GM23248 (cell line): ENCODE measurements around the gene PRKCA. TPM values are rescaled to one million over a fixed set of nuclear protein-coding genes. Genes with fewer than 3 reads are reported as not detected.
A peak's percentile ranks its signal among the peaks of the same experiment; 100 is the strongest.
"Not testable (repeated sequence)": the region's sequence is repeated elsewhere in the genome, so short reads cannot be mapped to it uniquely, and the experiment has no call there.

Experiments used
- DNase-seq: peaks from one replicate; pipeline ENCODE4 v3.0.0-alpha.2; 2015
- H2AFZ ChIP-seq: fragments of 200-600 bp; sonication (generic); 2 replicates; pipeline ENCODE4 v1.6.1; 2016; ENCODE audit warnings: antibody characterized with exemption
- H3F3A ChIP-seq: fragments of 200-600 bp; sonication (generic); 2 replicates; pipeline ENCODE4 v1.6.1; 2016; ENCODE audit warnings: mild to moderate bottlenecking, antibody characterized with exemption, mixed run types; ENCODE audit not compliant: insufficient read depth
- H3K27ac ChIP-seq: fragments of 200-600 bp; sonication (generic); 2 replicates; pipeline ENCODE4 v1.5.1; 2016; ENCODE audit warnings: mild to moderate bottlenecking
- H3K27me3 ChIP-seq: fragments of 200-600 bp; sonication (generic); replicated peaks from 2 replicates; pipeline ENCODE4 v1.6.1; 2016; ENCODE audit warnings: mild to moderate bottlenecking; ENCODE audit not compliant: insufficient read depth
- H3K36me3 ChIP-seq: fragments of 200-600 bp; sonication (generic); 2 replicates; pipeline ENCODE4 v1.6.1; 2016; ENCODE audit warnings: low read depth, mild to moderate bottlenecking
- H3K4me1 ChIP-seq: fragments of 200-600 bp; sonication (generic); 2 replicates; pipeline ENCODE4 v1.6.1; 2016; ENCODE audit warnings: mild to moderate bottlenecking; ENCODE audit not compliant: insufficient read depth
- H3K4me2 ChIP-seq: fragments of 200-600 bp; sonication (generic); one replicate; pipeline ENCODE4 v1.6.1; 2016; ENCODE audit warnings: mild to moderate bottlenecking; ENCODE audit not compliant: unreplicated experiment
- H3K4me3 ChIP-seq: fragments of 200-600 bp; sonication (generic); 2 replicates; pipeline ENCODE4 v1.5.1; 2016; ENCODE audit warnings: mild to moderate bottlenecking
- H3K79me2 ChIP-seq: fragments of 200-600 bp; sonication (generic); 2 replicates; pipeline ENCODE4 v1.6.1; 2016; ENCODE audit warnings: mild to moderate bottlenecking; ENCODE audit not compliant: insufficient read depth
- H3K9ac ChIP-seq: fragments of 200-600 bp; sonication (generic); 2 replicates; pipeline ENCODE4 v1.6.1; 2016; ENCODE audit warnings: mild to moderate bottlenecking
- H3K9me2 ChIP-seq: fragments of 200-600 bp; sonication (generic); 2 replicates; pipeline ENCODE4 v1.6.1; 2016; ENCODE audit warnings: mixed run types, mild to moderate bottlenecking, moderate library complexity; ENCODE audit not compliant: insufficient read depth
- H3K9me3 ChIP-seq: fragments of 200-600 bp; sonication (generic); one replicate; pipeline ENCODE4 v1.6.1; 2017; ENCODE audit warnings: low read depth
- H4K20me1 ChIP-seq: fragments of 200-600 bp; sonication (generic); 2 replicates; pipeline ENCODE4 v1.6.0; 2016; ENCODE audit not compliant: insufficient read depth
- EZH2 ChIP-seq: fragments of 200-600 bp; sonication (generic); IDR thresholded peaks from 2 replicates; pipeline ENCODE4 v1.6.1; 2018; ENCODE audit warnings: antibody characterized with exemption, mild to moderate bottlenecking; ENCODE audit not compliant: insufficient read depth, poor library complexity, severe bottlenecking
- EZH2phosphoT487 ChIP-seq: fragments of 200-600 bp; sonication (generic); IDR thresholded peaks from 2 replicates; pipeline ENCODE4 v1.6.1; 2018; ENCODE audit warnings: antibody characterized with exemption, moderate library complexity, mild to moderate bottlenecking, low read depth; ENCODE audit not compliant: insufficient read depth
- WGBS, 2 experiments: methylation state at CpG; one replicate each; pipeline ENCODE4 v1.1.6; 2015 to 2017; ENCODE audit warnings: low lambda C conversion rate in 2 of 2, low coverage in 1 of 2; ENCODE audit errors: missing lambda C conversion rate in 2 of 2; 5-methylcytosine and 5-hydroxymethylcytosine counted together
- in situ Hi-C: fragments of 300-500 bp; cut with MboI; formaldehyde crosslinking; loops from 2 replicates; pipeline ENCODE4 v1.15.0; 2020
- polyA plus RNA-seq: library from polyadenylated mRNA; unstranded; fragments of >200 nt; fragmentation: Nextera tagmentation; extraction: Ambion mirVana; gene quantifications from 2 replicates; pipeline ENCODE4 v1.2.1, GENCODE V29; 2016
- total RNA-seq: library from RNA; depleted of rRNA; stranded (reverse); fragments of >200 nt; shearing (Covaris generic); gene quantifications from 2 replicates; pipeline ENCODE4 v1.2.3, GENCODE V29; 2014

PRKCA gene
- total and polyA plus RNA-seq, 2 experiments from 2014 or later, result 17.3 to 28.5 TPM

- no peaks in the 10 kb centered on the region for H3K27me3 ChIP-seq
- H3K9me3 ChIP-seq, result no peaks in the 10 kb centered on the region
- DNase-seq, result no peak
- H4K20me1 ChIP-seq, result no peaks in the 10 kb centered on the region; the same call in 1 of the 2 replicates
- no peaks in the 10 kb centered on the region for H3K36me3 ChIP-seq
- no peak overlapping the region for H3K4me2 ChIP-seq
- no peak for TF ChIP-seq EZH2
- TF ChIP-seq EZH2phosphoT487, result no peak
- no peaks in the 10 kb centered on the region for H3F3A ChIP-seq
- H3K9ac ChIP-seq, result no peak overlapping the region
- H3K4me1 ChIP-seq, result no peaks in the 10 kb centered on the region; the same call in 1 of the 2 replicates
- no peaks in the 10 kb centered on the region for H3K9me2 ChIP-seq
- no peaks in the 10 kb centered on the region for H3K79me2 ChIP-seq
- H2AFZ ChIP-seq, result no peak overlapping the region
- H3K4me3 ChIP-seq, result no peak overlapping the region
- H3K27ac ChIP-seq, result no peak overlapping the region
- WGBS, 2 experiments, result 95% methylated on average over 14 of the region's 14 CpGs
- in situ Hi-C loops, result loop anchor here (10.0 kb wide), 1 partner anchor 185 kb away; no protein-coding TSS in a partner anchor
Measured at GRCh38 chr17:66720027-66720426, 417.6 kb downstream of the PRKCA start.

- WGBS, 2 experiments, result 97 to 99% methylated on average over 5 of the region's 5 CpGs
- no peak overlapping the region for H3K9ac ChIP-seq
Measured at GRCh38 chr17:66720567-66720966, 418.2 kb downstream of the PRKCA start.

GRCh38 chr17:66722341-66722740 is 419.9 kb downstream of the PRKCA start:
- no peaks in the 10 kb centered on the region for H3K9me2 ChIP-seq
- in situ Hi-C loops, result loop anchor here (10.0 kb wide), 1 partner anchor 182 kb away; no protein-coding TSS in a partner anchor
- H3K9me3 ChIP-seq, result no peaks in the 10 kb centered on the region
- no peaks in the 10 kb centered on the region for H3K27me3 ChIP-seq
- H3K4me2 ChIP-seq, result no peak overlapping the region
- no peak overlapping the region for H3K4me3 ChIP-seq
- H3K4me1 ChIP-seq, result no peaks in the 10 kb centered on the region; the same call in 1 of the 2 replicates
- no peaks in the 10 kb centered on the region for H3K79me2 ChIP-seq
- DNase-seq, result no peak
- no peak overlapping the region for H2AFZ ChIP-seq
- no peaks in the 10 kb centered on the region; the same call in 1 of the 2 replicates for H4K20me1 ChIP-seq
- no peak overlapping the region for H3K27ac ChIP-seq
- no peaks in the 10 kb centered on the region for H3K36me3 ChIP-seq
- TF ChIP-seq EZH2phosphoT487 (no peak), EZH2 (no peak)
- H3K9ac ChIP-seq, result no peak overlapping the region
- no peaks in the 10 kb centered on the region for H3F3A ChIP-seq
- 98 to 100% methylated on average over 2 of the region's 2 CpGs for WGBS, 2 experiments

More at GRCh38 chr17:66720567-66720966, 418.2 kb downstream of the PRKCA start:
- Histone ChIP-seq H3K4me1 (no peaks in the 10 kb centered on the region; the same call in 1 of the 2 replicates), H3K27me3 (no peaks in the 10 kb centered on the region), H3K4me3 (no peak overlapping the region), H3K4me2 (no peak overlapping the region), H3K9me2 (no peaks in the 10 kb centered on the region), H3F3A (no peaks in the 10 kb centered on the region), H3K79me2 (no peaks in the 10 kb centered on the region), H3K36me3 (no peaks in the 10 kb centered on the region), H3K9me3 (no peaks in the 10 kb centered on the region), H3K27ac (no peak overlapping the region), H2AFZ (no peak overlapping the region), H4K20me1 (no peaks in the 10 kb centered on the region; the same call in 1 of the 2 replicates)
- TF ChIP-seq EZH2 (no peak), EZH2phosphoT487 (no peak)
- in situ Hi-C loops, result loop anchor here (10.0 kb wide), 1 partner anchor 184 kb away; no protein-coding TSS in a partner anchor
- DNase-seq, result no peak

- DNase-seq, result peak; percentile 38
- no peaks in the 10 kb centered on the region; the same call in 1 of the 2 replicates for H3K4me1 ChIP-seq
- H3K36me3 ChIP-seq, result no peaks in the 10 kb centered on the region
- H3K9ac ChIP-seq, result 0 out of 2 replicates have a peak overlapping the region, but pooled peaks have one; percentile 2
- TF ChIP-seq EZH2phosphoT487, result no peak
- TF ChIP-seq EZH2, result no peak
- no peak overlapping the region for H3K4me2 ChIP-seq
- no peaks in the 10 kb centered on the region for H3F3A ChIP-seq
- no peaks in the 10 kb centered on the region for H3K79me2 ChIP-seq
- WGBS, 2 experiments, result 42 to 43% methylated on average over 5 of the region's 5 CpGs
- H3K9me2 ChIP-seq, result no peaks in the 10 kb centered on the region
- no peak overlapping the region for H3K4me3 ChIP-seq
- in situ Hi-C loops, result loop anchor here (10.0 kb wide), 1 partner anchor 180 kb away; no protein-coding TSS in a partner anchor
- H3K9me3 ChIP-seq, result no peaks in the 10 kb centered on the region
- no peaks in the 10 kb centered on the region; the same call in 1 of the 2 replicates for H4K20me1 ChIP-seq
- no peak overlapping the region for H2AFZ ChIP-seq
- no peak overlapping the region for H3K27ac ChIP-seq
- H3K27me3 ChIP-seq, result no peaks in the 10 kb centered on the region
Measured at GRCh38 chr17:66724581-66725341, 422.3 kb downstream of the PRKCA start.

- not testable (repeated sequence) for H2AFZ ChIP-seq, H4K20me1 ChIP-seq, H3K27me3 ChIP-seq, H3F3A ChIP-seq, DNase-seq, H3K4me1 ChIP-seq, H3K9ac ChIP-seq, H3K79me2 ChIP-seq, H3K36me3 ChIP-seq, H3K4me3 ChIP-seq, H3K4me2 ChIP-seq, H3K9me2 ChIP-seq, H3K9me3 ChIP-seq, H3K27ac ChIP-seq
- in situ Hi-C loops, result loop anchor here (10.0 kb wide), 1 partner anchor 179 kb away; no protein-coding TSS in a partner anchor
- WGBS, 2 experiments, result 71 to 83% methylated on average over 4 of the region's 4 CpGs
Measured at GRCh38 chr17:66725438-66725837, 423.0 kb downstream of the PRKCA start.
